ENCODE data around the gene TECPR1. TPM values are rescaled to one million over a fixed set of nuclear protein-coding genes. Genes with fewer than 3 reads are reported as not detected.

The TECPR1 gene
- total RNA-seq, 2 donors from 2014 or later, result 19.7 to 28.3 TPM

DNA sequence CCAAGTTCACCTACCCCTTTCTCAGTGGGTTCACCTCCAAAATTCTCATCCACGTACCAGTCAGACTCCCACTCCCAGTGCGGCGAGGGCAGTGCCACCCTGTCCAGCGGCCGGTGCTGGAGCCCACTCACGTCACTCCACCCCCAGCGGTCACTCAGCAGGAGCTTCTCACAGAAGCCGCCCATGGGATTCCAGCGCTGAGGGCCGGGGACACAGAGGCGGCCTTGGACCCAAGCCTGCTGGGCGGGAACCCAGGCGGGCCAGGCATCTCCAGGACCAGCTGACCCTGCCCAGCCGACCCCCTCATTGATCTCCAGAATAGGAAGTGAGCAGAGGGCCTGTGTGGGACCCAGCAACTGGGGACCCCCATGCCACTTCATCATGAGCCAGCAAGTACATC, 7.2 kb downstream of the TECPR1 start:
- Histone ChIP-seq H3K27me3 (no peaks in the 10 kb centered on the region), H3K27ac (peak overlapping the region; percentile 78 to 91 (median 86)), H3K9me3 (no peaks in the 10 kb centered on the region), H3K4me1 (peaks cover 37% of the 10 kb centered on the region), H3K4me3 (no peak overlapping the region), H3K36me3 (replicated peaks in 1 of 2; ENCODE audit: insufficient read depth in 1 of 2, low read depth in 2 of 2) (peaks cover 0 to 2% of the 10 kb centered on the region in 2 donors)
- ATAC-seq (no peak), DNase-seq (no peak)
- WGBS, 2 donors, result 86 to 94% methylated on average over 7 to 13 of the region's 14 CpGs
- TF ChIP-seq POLR2A (IDR thresholded peaks at IDR 0.05), result no peak
- TF ChIP-seq, protein P1, sequence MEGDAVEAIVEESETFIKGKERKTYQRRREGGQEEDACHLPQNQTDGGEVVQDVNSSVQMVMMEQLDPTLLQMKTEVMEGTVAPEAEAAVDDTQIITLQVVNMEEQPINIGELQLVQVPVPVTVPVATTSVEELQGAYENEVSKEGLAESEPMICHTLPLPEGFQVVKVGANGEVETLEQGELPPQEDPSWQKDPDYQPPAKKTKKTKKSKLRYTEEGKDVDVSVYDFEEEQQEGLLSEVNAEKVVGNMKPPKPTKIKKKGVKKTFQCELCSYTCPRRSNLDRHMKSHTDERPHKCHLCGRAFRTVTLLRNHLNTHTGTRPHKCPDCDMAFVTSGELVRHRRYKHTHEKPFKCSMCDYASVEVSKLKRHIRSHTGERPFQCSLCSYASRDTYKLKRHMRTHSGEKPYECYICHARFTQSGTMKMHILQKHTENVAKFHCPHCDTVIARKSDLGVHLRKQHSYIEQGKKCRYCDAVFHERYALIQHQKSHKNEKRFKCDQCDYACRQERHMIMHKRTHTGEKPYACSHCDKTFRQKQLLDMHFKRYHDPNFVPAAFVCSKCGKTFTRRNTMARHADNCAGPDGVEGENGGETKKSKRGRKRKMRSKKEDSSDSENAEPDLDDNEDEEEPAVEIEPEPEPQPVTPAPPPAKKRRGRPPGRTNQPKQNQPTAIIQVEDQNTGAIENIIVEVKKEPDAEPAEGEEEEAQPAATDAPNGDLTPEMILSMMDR (IDR thresholded peaks at IDR 0.05), result no peak
- intact Hi-C loops (cut with DNase I), result no loop called here

DNA sequence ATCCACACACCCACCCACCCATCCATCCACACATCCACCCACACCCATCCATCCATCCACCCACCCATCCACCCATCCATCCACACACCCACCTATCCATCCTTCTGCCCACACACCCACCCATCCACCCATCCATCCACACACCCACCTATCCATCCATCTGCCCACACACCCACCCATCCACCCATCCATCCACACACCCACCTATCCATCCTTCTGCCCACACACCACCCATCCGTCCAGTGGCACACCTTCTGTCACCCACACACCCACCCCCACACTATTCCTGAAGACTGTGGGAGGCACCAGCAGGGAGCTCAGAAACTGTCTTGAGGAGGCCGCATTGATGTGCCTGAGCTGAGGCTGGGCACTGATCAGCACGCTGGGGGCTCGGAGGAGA, 9.1 kb downstream of the TECPR1 start:
- no peak for ATAC-seq
- H3K9me3 ChIP-seq, result no peaks in the 10 kb centered on the region
- H3K27ac ChIP-seq, result no peak overlapping the region
- H3K4me3 ChIP-seq, result no peak overlapping the region
- intact Hi-C loops (cut with DNase I), result no loop called here
- TF ChIP-seq, protein P1 (IDR thresholded peaks at IDR 0.05), result no peak
- TF ChIP-seq POLR2A (IDR thresholded peaks at IDR 0.05), result no peak
- peaks cover 0 to 5% of the 10 kb centered on the region in 2 donors for H3K36me3 ChIP-seq (replicated peaks in 1 of 2; ENCODE audit: insufficient read depth in 1 of 2, low read depth in 2 of 2)
- H3K4me1 ChIP-seq, result peaks cover 27% of the 10 kb centered on the region
- WGBS, 2 donors, result 70 to 92% methylated on average over 4 of the region's 4 CpGs
- no peaks in the 10 kb centered on the region for H3K27me3 ChIP-seq
- no peak for DNase-seq

DNA sequence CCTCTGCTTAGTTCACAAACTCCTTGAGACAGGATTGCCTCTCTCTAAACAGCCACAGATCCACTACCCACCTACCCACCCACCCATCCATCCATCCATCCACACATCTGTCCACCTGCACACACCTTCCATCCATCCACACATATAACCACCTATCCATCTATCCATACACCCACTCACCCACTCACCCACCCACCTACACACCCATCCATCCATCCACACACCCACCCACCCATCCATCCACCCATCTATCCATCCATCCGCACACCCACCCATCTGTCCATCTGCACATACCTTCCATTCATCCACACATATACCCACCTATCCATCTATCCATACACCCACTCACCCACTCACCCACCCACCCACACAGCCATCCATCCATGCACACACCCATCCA, 9.7 kb downstream of the TECPR1 start:
- DNase-seq, result no peak
- intact Hi-C loops (cut with DNase I), result no loop called here
- no peak overlapping the region for H3K27ac ChIP-seq
- H3K9me3 ChIP-seq, result no peaks in the 10 kb centered on the region
- TF ChIP-seq, protein P1 (IDR thresholded peaks at IDR 0.05), result no peak
- TF ChIP-seq POLR2A (IDR thresholded peaks at IDR 0.05), result no peak
- H3K4me1 ChIP-seq, result peaks cover 27% of the 10 kb centered on the region
- H3K4me3 ChIP-seq, result no peak overlapping the region
- no peak for ATAC-seq
- H3K36me3 ChIP-seq (replicated peaks in 1 of 2; ENCODE audit: insufficient read depth in 1 of 2, low read depth in 2 of 2), result peaks cover 0 to 5% of the 10 kb centered on the region in 2 donors
- no peaks in the 10 kb centered on the region for H3K27me3 ChIP-seq
- WGBS, 2 donors, result 82 to 92% methylated on average over 1 of the region's 1 CpG

DNA sequence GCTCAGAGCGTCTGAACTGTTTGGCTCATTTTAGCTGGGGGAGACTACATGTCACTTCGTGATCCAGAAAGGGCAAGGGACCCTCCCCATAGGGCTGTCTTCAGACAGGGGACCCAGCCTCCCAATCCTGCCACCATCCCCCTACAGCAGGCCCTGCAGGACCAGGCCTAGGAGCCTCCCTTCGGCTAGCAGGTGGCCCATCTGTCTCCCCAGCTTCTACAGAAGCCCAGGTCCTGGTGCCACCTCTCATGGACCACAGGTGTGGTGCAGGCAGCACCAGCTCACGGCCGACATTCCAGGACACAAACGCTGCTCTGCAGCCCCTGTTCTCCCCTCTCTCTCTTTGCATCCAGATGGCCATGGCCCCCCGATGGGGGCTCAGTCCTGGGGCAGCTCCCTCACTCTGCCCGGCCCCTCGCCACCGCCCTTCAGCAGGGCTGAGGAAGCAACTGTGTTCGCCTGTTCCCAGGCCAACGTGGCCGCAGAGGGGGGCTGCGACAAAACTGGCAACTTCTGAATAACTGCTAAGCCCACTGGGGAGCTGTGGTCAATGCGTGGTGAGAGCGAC, 10.3 kb downstream of the TECPR1 start:
- Histone ChIP-seq H3K9me3 (no peaks in the 10 kb centered on the region), H3K27ac (no peak overlapping the region), H3K4me1 (peaks cover 27% of the 10 kb centered on the region), H3K36me3 (replicated peaks in 1 of 2; ENCODE audit: insufficient read depth in 1 of 2, low read depth in 2 of 2) (peaks cover 0 to 5% of the 10 kb centered on the region in 2 donors), H3K27me3 (no peaks in the 10 kb centered on the region), H3K4me3 (no peak overlapping the region)
- DNase-seq (no peak), ATAC-seq (no peak)
- whole genome bisulfite sequencing, 2 donors, result 63 to 79% methylated on average over 5 to 16 of the region's 16 CpGs
- intact Hi-C loops (cut with DNase I), result no loop called here
- TF ChIP-seq, protein P1 (IDR thresholded peaks at IDR 0.05), result no peak
- no peak for TF ChIP-seq POLR2A (IDR thresholded peaks at IDR 0.05)
